K562 (cell line): ENCODE data around the gene NDUFAF2. TPM values are rescaled to one million over a fixed set of nuclear protein-coding genes. Genes with fewer than 3 reads are reported as not detected.

ENCODE experiments used
- ADNP ChIP-seq: fragments of 200-800 bp; sonication (Bioruptor generic); IDR thresholded peaks from 2 replicates; pipeline ENCODE4 v1.6.1; 2016; ENCODE audit warnings: missing genetic modification characterization, missing compliant biosample characterization
- ATF6 ChIP-seq: sonication (generic); formaldehyde crosslinking; IDR thresholded peaks from 2 replicates; pipeline ENCODE4 v1.4.0; 2020; ENCODE audit warnings: mild to moderate bottlenecking, missing genetic modification reagents
- BCOR ChIP-seq: fragments of 450-650 bp; IDR thresholded peaks from 2 replicates; pipeline ENCODE4 v1.6.1; 2016
- CBFA2T3 ChIP-seq: fragments of 450-650 bp; IDR thresholded peaks from 2 replicates; pipeline ENCODE4 v1.6.1; 2017
- COPS2 ChIP-seq: fragments of 450-650 bp; conservative IDR thresholded peaks from 2 replicates; pipeline ENCODE4 v1.6.1; 2016; ENCODE audit warnings: mild to moderate bottlenecking, moderate library complexity
- DACH1 ChIP-seq: fragments of 450-650 bp; IDR thresholded peaks from 2 replicates; pipeline ENCODE4 v1.6.1; 2018; ENCODE audit not compliant: partially characterized antibody
- GTF2E2 ChIP-seq: fragments of 200-800 bp; sonication (Bioruptor generic); IDR thresholded peaks from 2 replicates; pipeline ENCODE4 v1.6.1; 2016; ENCODE audit warnings: missing genetic modification characterization, missing compliant biosample characterization
- IRF1 ChIP-seq: sonication (generic); formaldehyde crosslinking; IDR thresholded peaks from 2 replicates; pipeline ENCODE4 v1.8.0; 2022; ENCODE audit warnings: missing genetic modification reagents, mild to moderate bottlenecking, borderline replicate concordance
- MEIS2 ChIP-seq: fragments of 450-650 bp; IDR thresholded peaks from 2 replicates; pipeline ENCODE4 v1.6.1; 2014; ENCODE audit warnings: mild to moderate bottlenecking; ENCODE audit not compliant: partially characterized antibody
- NFATC3 ChIP-seq: fragments of 450-650 bp; IDR thresholded peaks from 2 replicates; pipeline ENCODE4 v1.6.1; 2017; ENCODE audit warnings: mild to moderate bottlenecking
- PHF20 ChIP-seq: fragments of 450-650 bp; IDR thresholded peaks from 2 replicates; pipeline ENCODE4 v1.6.1; 2018; ENCODE audit not compliant: partially characterized antibody
- POLR2B ChIP-seq: fragments of 450-650 bp; IDR thresholded peaks from 2 replicates; pipeline ENCODE4 v1.6.1; 2018; ENCODE audit warnings: low read depth; ENCODE audit not compliant: partially characterized antibody
- RFX7 ChIP-seq: fragments of 250-450 bp; sonication (Bioruptor Pico); IDR thresholded peaks from 2 replicates; pipeline ENCODE4 v1.5.1; 2021; ENCODE audit warnings: mild to moderate bottlenecking
- SMARCE1 ChIP-seq: fragments of 450-650 bp; IDR thresholded peaks from 2 replicates; pipeline ENCODE4 v1.7.1; 2016; ENCODE audit warnings: mild to moderate bottlenecking
- SRF ChIP-seq, 2 experiments: fragments of 250-450, 450-650 bp in 1 of 2; sonication (Bioruptor Pico) in 1 of 2; sonication (generic) in 1 of 2; formaldehyde crosslinking; IDR thresholded peaks; 2 replicates each; pipeline versions ENCODE4 v1.5.0 to v1.5.1; 2020 to 2022; ENCODE audit warnings: mild to moderate bottlenecking in 1 of 2, missing genetic modification reagents in 1 of 2
- TCFL5 ChIP-seq: fragments of 250-450 bp; sonication (Bioruptor Pico); conservative IDR thresholded peaks from 2 replicates; pipeline ENCODE4 v1.6.1; 2021; ENCODE audit warnings: mild to moderate bottlenecking, moderate library complexity, matching md5 sums
- TFAP4 ChIP-seq: sonication (generic); formaldehyde crosslinking; IDR thresholded peaks from 2 replicates; pipeline ENCODE4 v1.8.0; 2022; ENCODE audit warnings: missing genetic modification reagents, mild to moderate bottlenecking, moderate library complexity, borderline replicate concordance
- ZBTB43 ChIP-seq: sonication (generic); formaldehyde crosslinking; IDR thresholded peaks from 2 replicates; pipeline ENCODE4 v1.8.0; 2023; ENCODE audit warnings: mild to moderate bottlenecking, missing genetic modification reagents
- ZBTB9 ChIP-seq: fragments of 450-650 bp; formaldehyde crosslinking; IDR thresholded peaks from 2 replicates; pipeline ENCODE4 v1.4.0; 2020; ENCODE audit warnings: mild to moderate bottlenecking, moderate library complexity
- ZNF12 ChIP-seq: sonication (generic); formaldehyde crosslinking; IDR thresholded peaks from 2 replicates; pipeline ENCODE4 v1.4.0; 2020; ENCODE audit warnings: mild to moderate bottlenecking, missing genetic modification reagents
- ZNF280A ChIP-seq: fragments of 450-650 bp; IDR thresholded peaks from 2 replicates; pipeline ENCODE4 v1.6.1; 2018; ENCODE audit warnings: mild to moderate bottlenecking, low read depth; ENCODE audit not compliant: partially characterized antibody
- polyA plus RNA-seq, 8 experiments: library from polyadenylated mRNA; depleted of rRNA in 4 of 8; stranded (reverse) in 5 of 8; unstranded in 3 of 8; fragments of >200 nt; fragmentation: Nextera tagmentation in 2 of 8; fragmentation: Illumina TruSeq in 1 of 8; extraction: Ambion mirVana in 2 of 8; extraction: Trizol in 1 of 8; gene quantifications; 2 replicates each; pipeline versions ENCODE4 v1.2.1 to v1.2.3, GENCODE V29; 2011 to 2014; ENCODE audit warnings: inconsistent platforms in 1 of 8, missing spikeins in 1 of 8
- total RNA-seq, 7 experiments: library from RNA; depleted of rRNA in 6 of 7; stranded (reverse); fragments of >200 nt in 6 of 7; fragmentation: Illumina TruSeq in 2 of 7; extraction: Trizol in 2 of 7; gene quantifications; 2 replicates each; pipeline versions ENCODE4 v1.2.1 to v1.2.3, GENCODE V29; 2011 to 2021; ENCODE audit warnings: low replicate concordance in 1 of 7

NDUFAF2 gene
- total and polyA plus RNA-seq, 9 of the 15 experiments (the other 6 are each of a cell fraction or from before 2014, with no cell fraction given) = 56.0 to 155 (median 95.9) TPM

- peak; percentile 86; the same call in 1 of the 2 replicates for TF ChIP-seq ZNF12
- TF ChIP-seq SMARCE1 = peak; percentile 61
- no peak for TF ChIP-seq NFATC3
- TF ChIP-seq IRF1 (CRISPR knock-in tag) = no peak
- peak; percentile 77; the same call in 1 of the 2 replicates for TF ChIP-seq GTF2E2 (tag)
- TF ChIP-seq TFAP4 = peak; percentile 88
- TF ChIP-seq BCOR = peak; percentile 63
- TF ChIP-seq ZBTB9 = peak; percentile 97
- no peak for TF ChIP-seq TCFL5 (CRISPR knock-in tag)
- TF ChIP-seq COPS2 = no peak
- TF ChIP-seq ZBTB43 (CRISPR knock-in tag) = peak; percentile 40; the same call in 1 of the 2 replicates
- peak; percentile 20 for TF ChIP-seq ATF6
- TF ChIP-seq DACH1 = no peak
- no peak for TF ChIP-seq ADNP (tag)
- TF ChIP-seq RFX7 (CRISPR knock-in tag) = no peak
- peak; percentile 89 for TF ChIP-seq PHF20
- no peak for TF ChIP-seq ZNF280A
- peak; percentile 73 for TF ChIP-seq POLR2B
- no peak for TF ChIP-seq MEIS2
- no peak for TF ChIP-seq CBFA2T3
- no peak for TF ChIP-seq SRF (CRISPR knock-in tag; IDR thresholded peaks at IDR 0.05)
Measured at GRCh38 chr5:61162010-61162831, 217.2 kb downstream of the NDUFAF2 start, which contains the start of gene SMIM15 (continued).
